OCI-LY3 (cell line): Measurements from ENCODE around the gene PHKA1.
"Not testable (repeated sequence)": the region's sequence is repeated elsewhere in the genome, so short reads cannot be mapped to it uniquely, and the experiment has no call there.

Source experiments
- H2AFZ ChIP-seq: fragments of 200-600, 300-600 bp; shearing (Covaris generic); 2 replicates; pipeline ENCODE4 v1.6.0; 2014; ENCODE audit warnings: antibody characterized with exemption, low read depth, low read length
- H3K27ac ChIP-seq: fragments of 200-600, 300-600 bp; sonication (generic); 2 replicates; pipeline ENCODE4 v1.5.1; 2014; ENCODE audit warnings: mild to moderate bottlenecking, low read length, moderate library complexity, mixed read lengths
- H3K27me3 ChIP-seq: fragments of 200-600, 300-600 bp; sonication (generic); 2 replicates; pipeline ENCODE4 v1.6.1; 2014; ENCODE audit warnings: low read depth, low read length, mixed read lengths
- H3K36me3 ChIP-seq: fragments of 200-600, 300-600 bp; sonication (generic); replicated peaks from 2 replicates; pipeline ENCODE3; 2014; ENCODE audit warnings: low read depth, low read length, mixed read lengths
- H3K4me1 ChIP-seq: fragments of 300-600, 200-600 bp; sonication (generic); 2 replicates; pipeline ENCODE4 v1.6.1; 2014; ENCODE audit warnings: low read length, mixed read lengths
- H3K4me2 ChIP-seq: fragments of 200-600, 300-600 bp; sonication (generic); 2 replicates; pipeline ENCODE4 v1.6.1; 2014; ENCODE audit warnings: low read length, mixed read lengths
- H3K4me3 ChIP-seq: fragments of 300-600, 200-600 bp; sonication (generic); 2 replicates; pipeline ENCODE4 v1.5.1; 2014; ENCODE audit warnings: antibody characterized with exemption, mild to moderate bottlenecking, low read length, moderate library complexity
- H3K79me2 ChIP-seq: fragments of 300-600, 200-600 bp; shearing (Covaris generic); 2 replicates; pipeline ENCODE4 v1.6.1; 2014; ENCODE audit warnings: mild to moderate bottlenecking, low read length, mixed read lengths
- H3K9ac ChIP-seq: fragments of 300-600, 200-600 bp; shearing (Covaris generic); 2 replicates; pipeline ENCODE4 v1.6.0; 2014; ENCODE audit warnings: mild to moderate bottlenecking, low read length, moderate library complexity
- H3K9me3 ChIP-seq: fragments of 200-600, 300-600 bp; shearing (Covaris generic); 2 replicates; pipeline ENCODE4 v1.6.1; 2014; ENCODE audit warnings: low read length, mixed read lengths; ENCODE audit not compliant: insufficient read depth
- H4K20me1 ChIP-seq: fragments of 200-600, 300-600 bp; sonication (generic); 2 replicates; pipeline ENCODE4 v1.6.1; 2016; ENCODE audit warnings: low read length, mixed read lengths; ENCODE audit not compliant: insufficient read depth
- EZH2phosphoT487 ChIP-seq: fragments of 200-600 bp; shearing (Covaris generic); IDR thresholded peaks from 2 replicates; pipeline ENCODE4 v1.6.1; 2018; ENCODE audit warnings: antibody characterized with exemption, mixed run types, low read depth
- TF ChIP-seq, protein P1 (sequence below): fragments of 200-600, 300-600 bp; sonication (generic); IDR thresholded peaks from 2 replicates; pipeline ENCODE4 v1.5.1; 2014; ENCODE audit warnings: antibody characterized with exemption, low read length, low read depth

The PHKA1 gene

DNA sequence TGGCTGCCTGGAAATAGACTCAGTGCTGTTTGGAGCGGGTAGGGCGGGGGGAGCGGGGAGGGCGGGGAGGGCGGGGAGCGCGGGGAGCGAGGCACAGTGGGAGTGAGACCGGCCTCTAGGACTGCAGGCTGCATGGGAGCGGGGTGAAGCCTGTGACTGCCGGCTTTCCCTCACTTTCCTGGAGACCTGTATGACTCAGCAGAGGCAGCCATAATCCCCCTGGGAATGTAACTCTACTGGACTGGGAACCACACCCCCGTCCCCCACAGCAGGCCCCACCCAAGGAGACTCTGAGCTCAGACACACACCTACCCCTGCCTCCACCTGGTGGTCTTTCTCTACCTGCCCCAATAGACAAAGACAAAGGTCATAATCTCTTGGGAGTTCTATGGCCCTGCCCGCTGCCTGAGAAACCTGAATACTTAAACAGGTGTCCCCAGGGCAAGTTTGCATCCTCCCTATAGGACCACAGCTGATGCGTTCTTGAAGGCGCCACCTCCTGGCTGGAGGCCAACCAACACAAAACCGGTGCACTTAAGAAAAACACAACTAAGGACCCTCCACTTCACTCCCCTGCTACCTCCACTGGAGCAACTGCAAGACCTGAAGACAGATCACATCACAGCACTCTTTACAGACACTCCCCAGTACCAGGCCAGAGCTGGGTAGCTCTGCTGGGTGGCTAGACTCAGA is 159.5 kb downstream of the PHKA1 start:
- TF ChIP-seq EZH2phosphoT487, result no peak
- TF ChIP-seq, protein P1, sequence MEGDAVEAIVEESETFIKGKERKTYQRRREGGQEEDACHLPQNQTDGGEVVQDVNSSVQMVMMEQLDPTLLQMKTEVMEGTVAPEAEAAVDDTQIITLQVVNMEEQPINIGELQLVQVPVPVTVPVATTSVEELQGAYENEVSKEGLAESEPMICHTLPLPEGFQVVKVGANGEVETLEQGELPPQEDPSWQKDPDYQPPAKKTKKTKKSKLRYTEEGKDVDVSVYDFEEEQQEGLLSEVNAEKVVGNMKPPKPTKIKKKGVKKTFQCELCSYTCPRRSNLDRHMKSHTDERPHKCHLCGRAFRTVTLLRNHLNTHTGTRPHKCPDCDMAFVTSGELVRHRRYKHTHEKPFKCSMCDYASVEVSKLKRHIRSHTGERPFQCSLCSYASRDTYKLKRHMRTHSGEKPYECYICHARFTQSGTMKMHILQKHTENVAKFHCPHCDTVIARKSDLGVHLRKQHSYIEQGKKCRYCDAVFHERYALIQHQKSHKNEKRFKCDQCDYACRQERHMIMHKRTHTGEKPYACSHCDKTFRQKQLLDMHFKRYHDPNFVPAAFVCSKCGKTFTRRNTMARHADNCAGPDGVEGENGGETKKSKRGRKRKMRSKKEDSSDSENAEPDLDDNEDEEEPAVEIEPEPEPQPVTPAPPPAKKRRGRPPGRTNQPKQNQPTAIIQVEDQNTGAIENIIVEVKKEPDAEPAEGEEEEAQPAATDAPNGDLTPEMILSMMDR, result peak; percentile 33; the same call in 1 of the 2 replicates
- H3K9me3 ChIP-seq, result no peaks in the 10 kb centered on the region
- no peak overlapping the region for H3K4me3 ChIP-seq
- no peaks in the 10 kb centered on the region for H3K27me3 ChIP-seq
- H2AFZ ChIP-seq, result no peak overlapping the region
- H3K4me2 ChIP-seq, result no peak overlapping the region
- H3K9ac ChIP-seq, result no peak overlapping the region
- no peaks in the 10 kb centered on the region for H3K4me1 ChIP-seq
- no peaks in the 10 kb centered on the region for H3K36me3 ChIP-seq
- no peaks in the 10 kb centered on the region for H3K79me2 ChIP-seq
- H4K20me1 ChIP-seq, result no peaks in the 10 kb centered on the region
- no peak overlapping the region for H3K27ac ChIP-seq

DNA sequence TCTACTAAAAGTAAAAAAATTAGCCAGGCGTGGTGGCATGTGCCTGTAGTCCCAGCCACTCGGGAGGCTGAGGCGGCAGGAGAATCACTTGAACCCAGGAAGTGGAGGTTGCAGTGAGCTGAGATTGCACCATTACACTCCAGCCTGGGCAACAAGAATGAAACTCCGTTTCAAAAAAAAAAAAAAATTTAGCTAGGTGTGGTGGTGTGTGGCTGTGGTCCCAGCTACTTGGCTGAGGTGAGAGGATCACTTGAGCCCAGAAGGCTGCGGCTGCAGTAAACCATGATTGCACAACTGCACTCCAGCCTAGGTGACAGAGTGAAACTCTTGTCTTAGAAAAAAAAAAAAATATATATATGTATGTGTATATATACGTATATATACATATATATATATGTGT is 161.7 kb downstream of the PHKA1 start:
- not testable (repeated sequence) for H3K27me3 ChIP-seq, H4K20me1 ChIP-seq, H2AFZ ChIP-seq, H3K4me2 ChIP-seq, H3K9me3 ChIP-seq, H3K4me3 ChIP-seq, H3K4me1 ChIP-seq, H3K9ac ChIP-seq, H3K79me2 ChIP-seq, H3K36me3 ChIP-seq, H3K27ac ChIP-seq

DNA sequence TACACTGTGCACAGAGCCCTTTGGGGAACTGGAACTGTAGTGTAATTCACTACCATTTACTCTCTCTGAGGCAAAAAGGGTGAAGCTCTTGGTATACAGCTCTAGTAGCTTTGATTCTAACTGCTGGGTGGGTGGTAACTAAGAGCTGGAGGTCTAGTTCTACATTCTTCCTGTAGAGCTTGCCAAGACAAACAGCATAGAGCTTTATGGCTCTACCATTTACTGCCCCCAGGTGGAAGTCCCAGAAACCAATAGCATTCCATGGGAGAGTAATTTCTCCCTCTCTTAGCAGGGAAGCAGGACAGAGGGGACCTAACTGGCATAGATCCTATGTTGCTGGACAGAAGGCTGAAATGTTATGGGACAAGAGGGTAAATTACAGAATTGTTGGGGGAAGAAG is 168.1 kb downstream of the PHKA1 start:
- Histone ChIP-seq H3K36me3 (no peaks in the 10 kb centered on the region), H4K20me1 (no peaks in the 10 kb centered on the region), H2AFZ (no peak overlapping the region), H3K4me1 (no peaks in the 10 kb centered on the region), H3K4me3 (no peak overlapping the region), H3K27ac (no peak overlapping the region), H3K9me3 (no peaks in the 10 kb centered on the region), H3K79me2 (no peaks in the 10 kb centered on the region), H3K27me3 (no peaks in the 10 kb centered on the region), H3K4me2 (no peak overlapping the region), H3K9ac (no peak overlapping the region)
- no peak for TF ChIP-seq EZH2phosphoT487
- TF ChIP-seq, protein P1, result peak; percentile 15; the same call in 1 of the 2 replicates

DNA sequence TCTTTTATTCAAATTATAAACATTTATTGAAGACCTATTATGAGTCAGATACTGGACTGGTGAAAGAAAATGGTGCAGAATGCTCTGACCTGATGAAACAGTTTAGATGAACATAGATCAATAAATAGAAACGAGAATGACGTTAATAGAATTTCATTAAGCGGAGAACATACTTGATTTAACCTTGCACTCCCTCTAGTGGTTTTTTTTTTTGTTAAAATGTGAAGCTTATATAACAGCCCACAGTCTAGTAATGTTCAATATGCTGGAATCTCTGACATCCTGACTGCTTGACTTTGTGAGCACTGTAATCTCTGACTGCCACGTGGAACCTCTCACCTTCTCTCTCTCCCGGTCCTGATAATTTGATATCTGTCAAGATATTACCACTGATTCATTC is 173.8 kb downstream of the PHKA1 start:
- Histone ChIP-seq H3K27ac (no peak overlapping the region), H2AFZ (no peak overlapping the region), H3K27me3 (no peaks in the 10 kb centered on the region), H3K4me3 (no peak overlapping the region), H3K36me3 (no peaks in the 10 kb centered on the region), H3K9ac (no peak overlapping the region), H3K79me2 (no peaks in the 10 kb centered on the region), H4K20me1 (no peaks in the 10 kb centered on the region), H3K4me2 (no peak overlapping the region), H3K9me3 (no peaks in the 10 kb centered on the region), H3K4me1 (no peaks in the 10 kb centered on the region)
- no peak for TF ChIP-seq EZH2phosphoT487
- TF ChIP-seq, protein P1, result peak; percentile 49
